Measurements from ENCODE around the gene SH2D6.

SH2D6 gene

DNA sequence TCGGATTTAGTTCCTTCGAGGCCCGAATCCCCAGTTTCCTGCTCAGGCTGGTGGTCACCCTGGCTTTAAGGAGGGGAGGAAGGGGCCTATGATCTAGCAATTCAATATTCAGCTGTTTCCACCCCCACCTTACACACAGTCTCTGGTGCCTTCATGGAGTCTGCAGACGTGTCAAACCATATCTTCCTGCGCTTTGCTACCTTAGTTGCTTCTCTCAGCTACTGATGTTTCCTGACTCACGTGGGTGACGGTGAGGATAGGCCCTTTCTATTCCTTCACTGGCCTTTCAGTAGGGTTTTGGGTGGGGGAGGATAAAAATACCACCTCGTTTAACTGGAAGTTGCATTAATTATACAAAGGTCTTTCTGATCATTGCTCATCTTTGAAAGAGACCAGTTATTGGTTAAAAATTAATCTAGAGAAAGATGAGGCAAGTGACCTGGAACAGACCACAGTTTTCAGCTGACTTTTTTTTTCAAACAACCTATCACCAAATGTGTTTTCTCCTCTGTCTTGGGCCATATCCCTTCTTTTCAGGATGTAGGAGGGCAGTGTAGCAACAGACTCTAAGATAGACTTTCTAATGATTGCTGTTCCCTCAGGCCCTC, 49.7 kb downstream of the SH2D6 start:
- Histone ChIP-seq H3K18ac (ENCODE audit: low read length) (no peak overlapping the region), H3K4me1 (ENCODE audit: control insufficient read depth, low read depth, low read length) (peaks cover 7% of the 10 kb centered on the region), H3K23ac (ENCODE audit: low read length) (no peak overlapping the region), H3K27ac (ENCODE audit: low read depth, low read length) (peak overlapping the region; percentile 57), H3K56ac (ENCODE audit: low read length) (peak overlapping the region; percentile 38), H3K36me3 (ENCODE audit: control insufficient read depth, insufficient read depth, low read length) (no peaks in the 10 kb centered on the region), H3K9ac (ENCODE audit: low read length) (peak overlapping the region; percentile 35), H4K5ac (ENCODE audit: low read length) (no peak overlapping the region), H4K8ac (ENCODE audit: low read depth, low read length) (no peak overlapping the region), H3K79me1 (ENCODE audit: low read length) (no peaks in the 10 kb centered on the region), H2AK5ac (ENCODE audit: low read length) (peak overlapping the region; percentile 68), H3K27me3 (ENCODE audit: insufficient read depth, low read length, poor library complexity) (no peaks in the 10 kb centered on the region), H3K79me2 (ENCODE audit: control insufficient read depth, insufficient read depth, low read length) (no peaks in the 10 kb centered on the region), H3K4me2 (ENCODE audit: low read length) (no peak overlapping the region), H2BK120ac (ENCODE audit: low read depth, low read length) (no peak overlapping the region), H3K4me3 (ENCODE audit: low read length) (no peak overlapping the region), H2BK5ac (ENCODE audit: low read length) (no peak overlapping the region), H2BK15ac (replicated peaks; ENCODE audit: low read depth) (no peak overlapping the region), H3K4ac (ENCODE audit: low read depth, low read length) (no peak overlapping the region)
- no peak for DNase-seq
- no CpG with 5 or more reads among the region's 8 CpGs for WGBS (ENCODE audit: extremely low coverage, insufficient coverage, low lambda C conversion rate)

DNA sequence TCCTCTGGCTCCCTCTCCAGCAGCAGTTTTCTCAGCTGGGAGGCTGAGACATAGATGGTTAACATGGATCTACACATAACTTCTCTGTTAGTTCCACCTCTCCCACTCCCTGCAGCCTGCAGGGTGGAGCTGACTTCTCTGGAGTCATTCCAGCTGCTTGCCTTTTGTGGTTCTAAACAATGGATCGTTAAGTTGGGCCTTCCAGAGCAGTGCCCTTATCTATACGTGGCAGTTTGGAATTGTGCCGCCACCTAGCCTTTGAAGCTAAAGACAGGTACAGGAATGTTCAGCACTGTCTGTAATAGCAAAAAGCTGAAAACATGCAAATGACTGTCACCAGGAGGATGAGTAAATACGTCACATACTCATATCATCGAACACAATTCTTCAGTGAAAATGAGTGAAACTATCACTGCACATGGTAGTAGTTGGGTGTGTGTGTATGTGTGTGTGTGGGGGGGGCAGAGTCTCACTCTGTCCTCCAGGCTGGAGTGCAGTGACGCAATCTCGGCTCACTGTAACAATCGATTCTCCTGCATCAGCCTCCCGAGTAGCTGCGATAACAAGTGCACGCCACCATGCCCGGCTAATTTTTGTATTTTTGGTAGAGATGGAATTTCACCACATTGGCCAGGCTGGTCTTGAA, 50.3 kb downstream of the SH2D6 start:
- Histone ChIP-seq H3K4me2 (ENCODE audit: low read length) (no peak overlapping the region), H3K27me3 (ENCODE audit: insufficient read depth, low read length, poor library complexity) (no peaks in the 10 kb centered on the region), H2BK5ac (ENCODE audit: low read length) (no peak overlapping the region), H4K5ac (ENCODE audit: low read length) (no peak overlapping the region), H3K4me3 (ENCODE audit: low read length) (no peak overlapping the region), H3K4me1 (ENCODE audit: control insufficient read depth, low read depth, low read length) (peaks cover 7% of the 10 kb centered on the region), H2AK5ac (ENCODE audit: low read length) (no peak overlapping the region), H3K79me1 (ENCODE audit: low read length) (no peaks in the 10 kb centered on the region), H3K79me2 (ENCODE audit: control insufficient read depth, insufficient read depth, low read length) (no peaks in the 10 kb centered on the region), H4K8ac (ENCODE audit: low read depth, low read length) (no peak overlapping the region), H3K36me3 (ENCODE audit: control insufficient read depth, insufficient read depth, low read length) (no peaks in the 10 kb centered on the region), H2BK15ac (replicated peaks; ENCODE audit: low read depth) (no peak overlapping the region), H2BK120ac (ENCODE audit: low read depth, low read length) (no peak overlapping the region), H3K27ac (ENCODE audit: low read depth, low read length) (peak overlapping the region; percentile 57), H3K23ac (ENCODE audit: low read length) (no peak overlapping the region), H3K18ac (ENCODE audit: low read length) (no peak overlapping the region), H3K9ac (ENCODE audit: low read length) (peak overlapping the region; percentile 35), H3K56ac (ENCODE audit: low read length) (peak overlapping the region; percentile 22), H3K4ac (ENCODE audit: low read depth, low read length) (no peak overlapping the region)
- WGBS (ENCODE audit: extremely low coverage, insufficient coverage, low lambda C conversion rate) = no CpG with 5 or more reads among the region's 12 CpGs
- peak; percentile 92 for DNase-seq

DNA sequence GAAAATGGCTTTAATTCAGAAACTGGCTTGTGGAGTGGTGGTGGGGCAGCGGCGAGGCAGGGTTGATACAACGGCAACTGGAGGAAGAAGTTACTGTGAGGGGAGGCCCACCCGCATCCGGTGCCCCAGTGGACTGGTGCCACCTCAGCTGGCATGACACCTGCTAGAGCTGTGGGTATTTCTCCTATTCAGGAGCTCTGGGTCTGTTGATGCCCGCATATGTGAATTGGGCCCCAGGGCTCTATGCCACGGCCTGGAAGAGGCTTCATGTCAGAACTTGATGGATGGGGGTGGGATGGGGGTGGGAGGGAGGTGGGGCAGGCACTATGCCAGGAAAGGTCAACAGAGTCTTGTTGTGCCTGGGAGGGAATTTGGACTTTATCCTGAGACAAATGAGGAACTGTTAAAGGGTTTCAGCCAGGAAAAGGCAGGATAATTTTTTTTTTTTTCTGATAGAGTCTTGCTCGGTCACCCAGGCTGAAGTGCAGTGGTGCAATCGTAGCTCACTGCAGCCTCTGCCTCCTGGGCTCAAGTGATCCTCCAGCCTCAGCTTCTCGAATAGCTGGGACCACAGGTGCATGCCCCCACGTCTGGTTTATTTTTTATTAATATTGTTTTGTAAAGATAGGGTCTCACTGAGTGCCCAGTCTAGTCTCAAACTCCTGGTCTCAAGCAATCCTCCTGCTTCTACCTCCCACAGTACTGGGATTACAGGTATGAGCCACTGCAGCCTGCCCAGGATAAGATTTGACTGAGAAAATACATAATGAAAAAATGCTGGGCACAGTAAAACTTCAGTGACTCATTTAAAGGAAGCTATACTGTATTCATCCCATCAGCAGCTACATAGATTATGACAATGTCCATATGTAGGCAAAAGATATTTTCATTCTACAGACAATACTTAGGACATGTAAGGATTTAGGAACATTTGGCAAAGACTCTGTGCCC, 52.6 kb downstream of the SH2D6 start:
- H3K4ac ChIP-seq (ENCODE audit: low read depth, low read length) = no peak overlapping the region
- no peaks in the 10 kb centered on the region for H3K36me3 ChIP-seq (ENCODE audit: control insufficient read depth, insufficient read depth, low read length)
- no peak overlapping the region for H3K23ac ChIP-seq (ENCODE audit: low read length)
- no peaks in the 10 kb centered on the region for H3K79me2 ChIP-seq (ENCODE audit: control insufficient read depth, insufficient read depth, low read length)
- H3K18ac ChIP-seq (ENCODE audit: low read length) = no peak overlapping the region
- no peak overlapping the region for H3K27ac ChIP-seq (ENCODE audit: low read depth, low read length)
- no peak overlapping the region for H2AK5ac ChIP-seq (ENCODE audit: low read length)
- no peak overlapping the region for H3K56ac ChIP-seq (ENCODE audit: low read length)
- H2BK15ac ChIP-seq (replicated peaks; ENCODE audit: low read depth) = no peak overlapping the region
- H3K27me3 ChIP-seq (ENCODE audit: insufficient read depth, low read length, poor library complexity) = no peaks in the 10 kb centered on the region
- H2BK120ac ChIP-seq (ENCODE audit: low read depth, low read length) = no peak overlapping the region
- H4K8ac ChIP-seq (ENCODE audit: low read depth, low read length) = no peak overlapping the region
- H3K9ac ChIP-seq (ENCODE audit: low read length) = no peak overlapping the region
- no peak overlapping the region for H3K4me2 ChIP-seq (ENCODE audit: low read length)
- H4K5ac ChIP-seq (ENCODE audit: low read length) = no peak overlapping the region
- no CpG with 5 or more reads among the region's 11 CpGs for WGBS (ENCODE audit: extremely low coverage, insufficient coverage, low lambda C conversion rate)
- H3K4me1 ChIP-seq (ENCODE audit: control insufficient read depth, low read depth, low read length) = peaks cover 7% of the 10 kb centered on the region
- no peak overlapping the region for H2BK5ac ChIP-seq (ENCODE audit: low read length)
- no peaks in the 10 kb centered on the region for H3K79me1 ChIP-seq (ENCODE audit: low read length)
- no peak for DNase-seq
- no peak overlapping the region for H3K4me3 ChIP-seq (ENCODE audit: low read length)

DNA sequence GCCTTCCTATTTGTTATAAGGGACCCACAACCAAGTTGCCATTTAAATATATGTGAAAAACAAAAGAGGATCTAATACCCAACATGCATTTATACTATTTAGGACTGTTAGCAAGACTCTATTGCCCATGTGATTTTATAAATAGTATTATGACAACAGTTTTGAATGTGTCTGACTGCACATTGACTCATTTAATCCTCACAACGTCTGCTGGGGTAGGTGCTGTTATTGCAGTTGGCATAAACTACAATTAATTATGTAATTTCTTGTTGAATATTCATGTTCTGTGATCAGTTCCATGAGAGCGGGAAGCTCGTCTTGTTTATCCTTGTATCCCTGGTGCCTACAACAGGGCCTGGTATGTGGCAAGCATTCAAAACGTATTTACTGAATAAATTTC, 53.7 kb downstream of the SH2D6 start:
- H4K8ac ChIP-seq (ENCODE audit: low read depth, low read length) = no peak overlapping the region
- no peak overlapping the region for H4K5ac ChIP-seq (ENCODE audit: low read length)
- DNase-seq = no peak
- no peaks in the 10 kb centered on the region for H3K27me3 ChIP-seq (ENCODE audit: insufficient read depth, low read length, poor library complexity)
- no peak overlapping the region for H3K9ac ChIP-seq (ENCODE audit: low read length)
- H3K4ac ChIP-seq (ENCODE audit: low read depth, low read length) = no peak overlapping the region
- no peak overlapping the region for H3K23ac ChIP-seq (ENCODE audit: low read length)
- no peak overlapping the region for H2BK15ac ChIP-seq (replicated peaks; ENCODE audit: low read depth)
- peaks cover 7% of the 10 kb centered on the region for H3K4me1 ChIP-seq (ENCODE audit: control insufficient read depth, low read depth, low read length)
- no peaks in the 10 kb centered on the region for H3K79me1 ChIP-seq (ENCODE audit: low read length)
- H3K79me2 ChIP-seq (ENCODE audit: control insufficient read depth, insufficient read depth, low read length) = no peaks in the 10 kb centered on the region
- H3K18ac ChIP-seq (ENCODE audit: low read length) = no peak overlapping the region
- H3K4me2 ChIP-seq (ENCODE audit: low read length) = no peak overlapping the region
- H3K36me3 ChIP-seq (ENCODE audit: control insufficient read depth, insufficient read depth, low read length) = no peaks in the 10 kb centered on the region
- no peak overlapping the region for H3K27ac ChIP-seq (ENCODE audit: low read depth, low read length)
- no peak overlapping the region for H2BK5ac ChIP-seq (ENCODE audit: low read length)
- WGBS (ENCODE audit: extremely low coverage, insufficient coverage, low lambda C conversion rate) = no CpG with 5 or more reads among the region's 4 CpGs
- no peak overlapping the region for H3K4me3 ChIP-seq (ENCODE audit: low read length)
- no peak overlapping the region for H2AK5ac ChIP-seq (ENCODE audit: low read length)
- H2BK120ac ChIP-seq (ENCODE audit: low read depth, low read length) = no peak overlapping the region
- H3K56ac ChIP-seq (ENCODE audit: low read length) = no peak overlapping the region

DNA sequence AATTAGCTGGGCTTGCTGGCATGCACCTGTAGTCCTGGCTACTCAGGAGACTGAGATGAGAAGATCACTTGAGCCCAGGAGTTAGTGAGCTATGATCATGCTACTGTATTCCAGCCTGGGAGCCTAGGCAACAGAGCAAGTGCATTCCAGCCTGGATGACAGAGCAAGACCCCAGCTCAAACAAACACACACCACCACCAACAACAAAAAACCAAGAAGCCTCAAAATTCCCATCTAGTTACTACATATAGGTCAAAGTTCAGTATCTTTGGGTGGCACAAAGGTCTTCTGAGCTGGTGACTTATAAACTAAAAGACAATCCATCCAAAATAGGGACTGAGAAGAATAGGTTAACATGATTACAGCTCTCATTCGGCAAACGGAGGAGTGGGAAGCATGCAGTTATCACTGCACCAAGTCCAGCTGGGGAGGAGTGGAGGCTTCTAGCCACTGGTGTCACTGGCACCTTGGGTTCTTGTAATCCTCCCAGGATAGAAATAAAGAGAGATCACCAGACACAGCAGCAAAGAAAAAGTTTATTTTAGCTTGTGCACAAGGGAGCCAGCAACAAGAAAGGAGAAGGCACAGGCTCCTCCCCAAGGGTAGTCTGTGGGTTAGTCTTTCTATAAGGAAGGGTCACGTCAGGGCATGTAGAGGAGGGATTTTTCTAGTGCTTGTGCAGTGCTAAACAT, 57.4 kb downstream of the SH2D6 start:
- H4K5ac ChIP-seq (ENCODE audit: low read length) = no peak overlapping the region
- H3K36me3 ChIP-seq (ENCODE audit: control insufficient read depth, insufficient read depth, low read length) = no peaks in the 10 kb centered on the region

More for the DNA sequence above, 57.4 kb downstream of the SH2D6 start:
- DNase-seq = no peak
- no peaks in the 10 kb centered on the region for H3K79me1 ChIP-seq (ENCODE audit: low read length)
- no peak overlapping the region for H2BK5ac ChIP-seq (ENCODE audit: low read length)
- H3K4me1 ChIP-seq (ENCODE audit: control insufficient read depth, low read depth, low read length) = no peaks in the 10 kb centered on the region
- H3K4ac ChIP-seq (ENCODE audit: low read depth, low read length) = no peak overlapping the region
- no peak overlapping the region for H3K4me2 ChIP-seq (ENCODE audit: low read length)
- peak overlapping the region; percentile 45 for H3K23ac ChIP-seq (ENCODE audit: low read length)
- H3K18ac ChIP-seq (ENCODE audit: low read length) = no peak overlapping the region
- peak overlapping the region; percentile 34 for H3K56ac ChIP-seq (ENCODE audit: low read length)
- H4K8ac ChIP-seq (ENCODE audit: low read depth, low read length) = no peak overlapping the region
- H3K4me3 ChIP-seq (ENCODE audit: low read length) = no peak overlapping the region
- no CpG with 5 or more reads among the region's 3 CpGs for WGBS (ENCODE audit: extremely low coverage, insufficient coverage, low lambda C conversion rate)
- H2BK15ac ChIP-seq (replicated peaks; ENCODE audit: low read depth) = no peak overlapping the region
- no peaks in the 10 kb centered on the region for H3K27me3 ChIP-seq (ENCODE audit: insufficient read depth, low read length, poor library complexity)
- no peaks in the 10 kb centered on the region for H3K79me2 ChIP-seq (ENCODE audit: control insufficient read depth, insufficient read depth, low read length)
- H3K9ac ChIP-seq (ENCODE audit: low read length) = no peak overlapping the region
- H3K27ac ChIP-seq (ENCODE audit: low read depth, low read length) = no peak overlapping the region
- H2BK120ac ChIP-seq (ENCODE audit: low read depth, low read length) = no peak overlapping the region
- H2AK5ac ChIP-seq (ENCODE audit: low read length) = no peak overlapping the region

Measured in mesendoderm (in vitro differentiated cells).